ENCODE results near the gene SLC25A21. TPM values are rescaled to one million over a fixed set of nuclear protein-coding genes. Genes with fewer than 3 reads are reported as not detected.
A peak's percentile ranks its signal among the peaks of the same experiment; 100 is the strongest.

SLC25A21 gene
- total and polyA plus RNA-seq, 8 donors = 0.40 to 5.4 (median 1.3) TPM; not detected in 2

DNA sequence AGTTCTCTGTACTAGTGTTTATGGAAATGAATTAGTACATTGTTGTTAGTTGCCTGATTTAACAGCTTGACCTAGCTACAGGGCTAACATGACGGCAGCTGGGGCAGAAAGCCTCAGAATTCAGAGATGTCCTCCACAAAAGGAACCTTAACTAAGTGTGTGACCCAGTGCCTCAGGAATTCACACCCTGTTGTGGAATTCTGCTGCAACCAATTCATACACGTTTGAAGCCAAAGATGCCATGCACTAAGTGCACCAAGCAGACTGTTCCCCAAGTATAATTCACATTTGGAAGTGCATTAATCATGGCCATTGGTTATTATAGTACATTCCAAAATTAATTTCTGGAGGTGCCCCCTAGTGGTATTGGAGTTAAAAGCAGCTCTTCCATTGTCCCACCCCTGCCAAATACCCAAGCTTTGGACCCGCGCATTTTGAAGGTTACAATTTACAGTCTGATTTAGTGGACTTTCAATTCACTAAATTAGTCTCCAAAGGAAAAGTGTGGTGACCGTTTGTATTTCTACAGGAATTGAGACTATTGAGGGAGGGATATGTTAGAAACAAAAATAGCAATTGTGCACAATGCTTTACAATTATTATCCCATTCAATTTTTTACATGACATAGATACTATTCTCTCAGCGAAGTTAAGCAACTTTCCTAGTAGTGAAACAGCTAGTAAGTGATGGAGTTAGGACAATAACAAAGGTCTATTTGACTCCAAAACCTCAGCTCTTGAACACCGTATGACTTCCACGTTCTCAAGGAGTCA lies 424.8 kb downstream of the SLC25A21 start:
- no peak for DNase-seq
- no peak for TF ChIP-seq EP300 (IDR thresholded peaks at IDR 0.05)
- TF ChIP-seq, protein P1, sequence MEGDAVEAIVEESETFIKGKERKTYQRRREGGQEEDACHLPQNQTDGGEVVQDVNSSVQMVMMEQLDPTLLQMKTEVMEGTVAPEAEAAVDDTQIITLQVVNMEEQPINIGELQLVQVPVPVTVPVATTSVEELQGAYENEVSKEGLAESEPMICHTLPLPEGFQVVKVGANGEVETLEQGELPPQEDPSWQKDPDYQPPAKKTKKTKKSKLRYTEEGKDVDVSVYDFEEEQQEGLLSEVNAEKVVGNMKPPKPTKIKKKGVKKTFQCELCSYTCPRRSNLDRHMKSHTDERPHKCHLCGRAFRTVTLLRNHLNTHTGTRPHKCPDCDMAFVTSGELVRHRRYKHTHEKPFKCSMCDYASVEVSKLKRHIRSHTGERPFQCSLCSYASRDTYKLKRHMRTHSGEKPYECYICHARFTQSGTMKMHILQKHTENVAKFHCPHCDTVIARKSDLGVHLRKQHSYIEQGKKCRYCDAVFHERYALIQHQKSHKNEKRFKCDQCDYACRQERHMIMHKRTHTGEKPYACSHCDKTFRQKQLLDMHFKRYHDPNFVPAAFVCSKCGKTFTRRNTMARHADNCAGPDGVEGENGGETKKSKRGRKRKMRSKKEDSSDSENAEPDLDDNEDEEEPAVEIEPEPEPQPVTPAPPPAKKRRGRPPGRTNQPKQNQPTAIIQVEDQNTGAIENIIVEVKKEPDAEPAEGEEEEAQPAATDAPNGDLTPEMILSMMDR (IDR thresholded peaks at IDR 0.05) = peak in 2 of 7 experiments; percentile 12 to 20
- no peak for TF ChIP-seq POLR2A (IDR thresholded peaks at IDR 0.05)
- TF ChIP-seq POLR2AphosphoS5 (IDR thresholded peaks at IDR 0.05) = no peak
- Histone ChIP-seq H3K4me1 (no peaks in the 10 kb centered on the region), H3K27me3 (no peaks in the 10 kb centered on the region), H3K4me3 (no peak overlapping the region), H3K9me3 (peaks cover 0 to 16% (median 12%) of the 10 kb centered on the region in 4 donors), H3K27ac (no peak overlapping the region), H3K36me3 (no peaks in the 10 kb centered on the region)
- 53 to 68% (median 64%) methylated on average over 8 of the region's 8 CpGs for WGBS, 5 donors
- intact Hi-C loops (cut with DNase I; ENCODE audit: low total_unique reads) = no loop called here

DNA sequence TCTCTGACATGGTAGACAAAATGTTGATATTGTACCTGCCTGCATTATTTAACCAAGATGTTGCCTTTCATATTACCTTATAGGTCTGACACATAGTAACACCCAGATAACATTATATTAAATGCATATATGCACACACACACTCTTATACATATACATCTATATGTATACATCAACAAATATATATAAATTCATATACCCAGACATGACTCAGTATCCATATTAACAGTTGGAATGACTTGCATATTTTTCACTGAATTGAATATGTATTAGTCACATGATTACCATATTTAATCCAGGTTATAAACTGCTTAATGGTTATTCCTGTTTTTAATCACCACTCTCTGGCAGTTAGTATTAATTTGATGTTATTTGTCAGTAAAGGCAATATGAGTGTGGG lies 425.5 kb downstream of the SLC25A21 start:
- TF ChIP-seq, protein P1 (IDR thresholded peaks at IDR 0.05) = no peak
- TF ChIP-seq POLR2AphosphoS5 (IDR thresholded peaks at IDR 0.05) = no peak
- no peak for TF ChIP-seq EP300 (IDR thresholded peaks at IDR 0.05)
- TF ChIP-seq POLR2A (IDR thresholded peaks at IDR 0.05) = no peak
- Histone ChIP-seq H3K27ac (no peak overlapping the region), H3K4me1 (no peaks in the 10 kb centered on the region), H3K36me3 (no peaks in the 10 kb centered on the region), H3K9me3 (peaks cover 0 to 16% (median 11%) of the 10 kb centered on the region in 4 donors), H3K4me3 (no peak overlapping the region), H3K27me3 (no peaks in the 10 kb centered on the region)
- intact Hi-C loops (cut with DNase I; ENCODE audit: low total_unique reads) = no loop called here
- no peak for DNase-seq

DNA sequence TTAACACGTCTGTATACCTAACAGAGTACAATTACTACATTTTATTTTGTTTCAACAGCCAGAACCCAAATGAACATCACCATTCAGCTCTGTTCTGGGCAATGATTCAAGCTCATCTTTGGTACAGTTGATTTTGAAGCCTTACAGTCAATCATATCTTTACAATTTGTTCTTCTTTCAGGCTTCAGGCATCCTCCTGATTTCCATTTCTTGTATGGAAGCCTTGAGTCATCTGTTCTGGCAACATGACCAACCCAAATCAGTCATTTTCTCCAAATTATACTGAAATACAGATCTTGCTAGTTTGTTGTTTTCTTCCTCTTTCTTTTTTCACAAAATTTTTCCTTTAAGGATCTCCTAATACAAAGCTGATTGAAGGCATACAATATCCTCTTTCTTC lies 430.5 kb downstream of the SLC25A21 start:
- WGBS, 5 donors = 38 to 68% (median 51%) methylated on average over 1 of the region's 1 CpG
- Histone ChIP-seq H3K27me3 (no peaks in the 10 kb centered on the region), H3K4me1 (no peaks in the 10 kb centered on the region), H3K27ac (no peak overlapping the region), H3K4me3 (no peak overlapping the region), H3K36me3 (no peaks in the 10 kb centered on the region), H3K9me3 (peaks cover 0 to 16% (median 11%) of the 10 kb centered on the region in 4 donors)
- TF ChIP-seq POLR2AphosphoS5 (IDR thresholded peaks at IDR 0.05) = no peak
- TF ChIP-seq, protein P1 (IDR thresholded peaks at IDR 0.05) = no peak
- TF ChIP-seq POLR2A (IDR thresholded peaks at IDR 0.05) = no peak
- no peak for TF ChIP-seq EP300 (IDR thresholded peaks at IDR 0.05)
- no peak for DNase-seq
- intact Hi-C loops (cut with DNase I; ENCODE audit: low total_unique reads) = no loop called here

DNA sequence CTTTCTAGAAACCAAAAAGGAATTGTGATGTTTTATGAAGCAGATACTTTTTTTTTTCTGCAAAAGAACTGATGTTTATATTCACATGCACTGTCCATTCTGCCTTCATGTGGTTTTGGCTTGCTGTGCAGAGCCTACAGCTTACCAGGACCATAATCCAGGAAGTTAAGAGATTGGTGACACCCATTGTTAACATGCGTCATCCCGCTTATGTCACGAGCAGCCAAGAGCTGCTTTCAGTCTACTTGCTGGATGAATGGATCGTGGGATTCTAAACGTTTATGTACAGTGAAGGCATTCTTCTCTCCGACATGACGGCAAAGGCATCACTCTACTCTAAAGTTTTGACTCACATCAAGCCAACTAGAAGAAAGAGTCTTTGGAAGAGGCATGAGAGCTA lies 434.1 kb downstream of the SLC25A21 start:
- WGBS, 5 donors = 74 to 84% (median 80%) methylated on average over 7 of the region's 7 CpGs
- Histone ChIP-seq H3K9me3 (no peaks in the 10 kb centered on the region), H3K4me3 (no peak overlapping the region), H3K27ac (no peak overlapping the region), H3K36me3 (no peaks in the 10 kb centered on the region), H3K27me3 (no peaks in the 10 kb centered on the region), H3K4me1 (no peaks in the 10 kb centered on the region)
- TF ChIP-seq POLR2A (IDR thresholded peaks at IDR 0.05) (no peak), EP300 (IDR thresholded peaks at IDR 0.05) (no peak), POLR2AphosphoS5 (IDR thresholded peaks at IDR 0.05) (no peak)
- TF ChIP-seq, protein P1 (IDR thresholded peaks at IDR 0.05) = no peak
- no peak for DNase-seq
- intact Hi-C loops (cut with DNase I; ENCODE audit: low total_unique reads) = no loop called here

Measured in stomach (tissue), 9 donors.